ELR (cell line): ENCODE measurements around the gene PHACTR1.
A peak's percentile ranks its signal among the peaks of the same experiment; 100 is the strongest.
"Not testable (repeated sequence)": the region's sequence is repeated elsewhere in the genome, so short reads cannot be mapped to it uniquely, and the experiment has no call there.

Experiments used
- DNase-seq: peaks from one replicate; pipeline ENCODE4 v3.0.0-alpha.2; 2015; ENCODE audit warnings: low read depth

The PHACTR1 gene

GRCh38 chr6:13307508-13307995 is 591.0 kb downstream of the PHACTR1 start:
- peak; percentile 92 for DNase-seq

DNA sequence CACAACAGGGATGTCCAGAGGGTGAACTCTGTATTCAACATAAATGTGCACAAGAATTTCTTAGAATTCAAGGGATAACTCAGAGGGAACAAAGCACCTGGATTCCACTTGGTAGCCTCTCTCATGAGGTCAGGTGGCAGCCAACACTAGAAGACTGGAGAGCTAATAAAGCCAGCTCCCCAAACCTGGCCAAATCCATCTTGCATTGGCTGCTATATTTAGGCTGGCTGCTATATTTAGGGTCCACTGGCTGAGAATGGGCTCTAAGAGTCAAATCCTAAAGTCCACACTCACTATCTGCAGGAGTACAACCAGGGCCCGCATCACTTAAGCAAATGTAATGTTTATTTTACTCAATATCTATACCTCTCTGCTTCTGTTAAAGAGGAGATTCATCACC is 591.8 kb downstream of the PHACTR1 start:
- DNase-seq: no peak

DNA sequence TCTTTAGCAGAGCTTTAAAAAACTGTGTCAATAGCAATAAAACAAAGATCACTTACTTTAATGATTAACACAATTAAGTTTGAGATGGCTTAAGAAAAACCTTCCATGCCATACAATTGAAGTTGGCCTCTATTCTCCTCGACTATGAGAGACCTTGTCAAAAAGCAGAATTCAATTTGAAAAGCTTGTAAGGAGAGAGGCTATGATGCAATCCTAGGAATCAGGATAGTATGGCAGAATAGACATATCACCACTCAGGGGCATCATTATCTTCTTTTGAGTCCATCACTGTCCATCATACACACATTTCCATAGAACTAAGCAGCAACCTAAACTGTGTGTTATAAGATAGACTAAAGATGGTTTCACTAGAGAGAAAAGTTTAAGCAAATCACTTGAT is 594.6 kb downstream of the PHACTR1 start:
- no peak for DNase-seq

- DNase-seq: no peak
Measured at GRCh38 chr6:13314806-13315205, 598.2 kb downstream of the PHACTR1 start.

- DNase-seq: no peak
Measured at GRCh38 chr6:13315896-13316295, 599.3 kb downstream of the PHACTR1 start.

- DNase-seq: no peak
Measured at GRCh38 chr6:13318821-13319220, 602.3 kb downstream of the PHACTR1 start.

GRCh38 chr6:13319891-13320564 is 603.5 kb downstream of the PHACTR1 start:
- no peak for DNase-seq

- DNase-seq: not testable (repeated sequence)
Measured at GRCh38 chr6:13326031-13326586, 609.5 kb downstream of the PHACTR1 start.

GRCh38 chr6:13327691-13328075 is 611.1 kb downstream of the PHACTR1 start:
- DNase-seq: peak; percentile 34

- DNase-seq: peak; percentile 92
Measured at GRCh38 chr6:13328076-13328874, 611.7 kb downstream of the PHACTR1 start, which contains the start of gene TBC1D7. TBC1D7 (minus strand) TSS chr6:13328537; CDS start chr6:13326898, 1,639 bp downstream.

DNA sequence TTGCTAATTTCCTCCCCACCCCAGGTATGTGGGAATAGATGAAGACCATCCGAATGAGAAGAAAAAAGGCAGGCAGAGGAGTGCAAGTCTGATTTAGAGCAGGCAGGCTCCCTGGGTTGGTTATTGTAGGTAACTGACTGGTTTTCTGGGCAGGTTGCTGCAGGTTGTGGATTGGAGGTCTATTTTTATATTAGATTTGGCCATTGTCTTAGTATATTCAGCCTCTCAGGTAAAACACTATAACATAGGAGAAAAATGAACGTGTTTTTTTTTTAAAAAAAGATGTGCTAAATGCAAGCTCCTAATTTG is 612.3 kb downstream of the PHACTR1 start:
- DNase-seq: no peak

DNA sequence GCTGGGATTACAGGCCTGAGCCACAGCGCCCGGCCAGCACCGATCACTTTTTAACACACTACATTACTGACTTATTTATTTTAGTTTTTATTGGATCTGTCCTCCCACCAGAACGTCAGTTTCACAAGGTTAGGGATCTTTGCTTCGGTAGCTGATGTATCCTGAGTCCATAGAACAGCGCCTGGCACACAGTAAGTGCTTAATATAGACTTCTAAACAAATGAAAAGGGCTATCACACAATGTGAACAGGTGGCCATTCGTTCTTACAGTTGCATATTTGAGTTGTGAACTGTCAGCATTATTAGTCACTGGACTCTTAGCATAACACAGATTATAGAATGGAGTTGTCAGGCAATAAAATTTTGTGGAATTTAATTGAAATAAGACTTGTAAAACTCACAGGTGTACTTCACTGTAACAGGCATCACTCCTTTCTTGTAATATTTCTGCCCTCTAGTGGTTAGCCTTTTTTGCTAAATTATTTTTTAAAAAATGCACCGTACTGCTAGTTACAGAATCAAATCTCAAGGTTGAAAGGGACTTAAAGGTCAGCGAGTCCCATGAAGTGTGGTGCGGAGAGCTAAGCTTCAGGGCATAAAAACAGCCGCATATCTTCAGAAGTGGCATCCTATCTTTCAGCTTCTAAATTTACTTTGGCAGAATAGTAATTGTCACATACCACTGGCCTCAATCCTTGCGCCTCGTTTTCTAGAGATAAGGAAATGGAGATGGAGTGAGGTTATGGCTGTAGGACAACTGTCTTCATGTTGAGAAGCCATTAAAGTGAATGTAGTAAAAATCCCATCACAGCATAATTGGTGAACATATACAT is 615.2 kb downstream of the PHACTR1 start:
- DNase-seq: peak; percentile 64

DNA sequence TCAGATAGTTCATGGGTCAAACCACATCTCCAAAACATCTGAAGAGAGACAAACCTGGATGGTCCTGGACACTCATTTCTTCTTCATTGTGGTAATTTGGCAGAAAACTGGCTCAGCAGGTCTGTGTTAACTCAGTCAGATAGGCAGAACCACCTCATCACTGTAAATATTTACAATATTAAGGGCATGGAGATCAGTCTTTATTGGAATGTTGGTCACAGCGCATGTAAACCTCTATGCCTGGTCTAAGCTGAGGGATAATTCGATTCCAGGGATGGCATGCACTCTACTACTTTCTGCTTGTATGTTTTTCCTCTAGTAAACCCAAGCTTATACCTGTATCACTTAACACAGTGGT is 615.8 kb downstream of the PHACTR1 start:
- no peak for DNase-seq

DNA sequence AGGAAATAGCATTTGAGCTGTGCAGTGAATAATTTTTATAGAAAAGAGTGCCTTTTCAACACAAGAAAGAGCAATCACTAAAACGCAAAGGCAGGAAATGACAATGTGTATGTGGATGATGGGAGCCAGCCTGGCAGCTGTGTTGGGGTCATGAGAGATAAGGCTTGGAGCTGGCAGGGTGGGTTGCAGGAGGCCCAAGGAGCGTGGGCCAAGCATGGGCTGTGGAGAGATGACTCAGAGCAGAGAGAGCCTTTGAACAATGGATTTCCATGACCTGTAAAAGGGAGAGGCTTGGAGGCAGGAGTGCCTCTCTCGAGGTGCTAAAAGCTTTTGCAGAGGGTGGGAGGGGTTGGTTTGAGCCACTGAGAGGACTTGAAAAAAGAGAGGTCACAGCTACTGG is 618.4 kb downstream of the PHACTR1 start:
- DNase-seq: peak; percentile 6

GRCh38 chr6:13336553-13336952 is 620.0 kb downstream of the PHACTR1 start:
- peak; percentile 78 for DNase-seq

DNA sequence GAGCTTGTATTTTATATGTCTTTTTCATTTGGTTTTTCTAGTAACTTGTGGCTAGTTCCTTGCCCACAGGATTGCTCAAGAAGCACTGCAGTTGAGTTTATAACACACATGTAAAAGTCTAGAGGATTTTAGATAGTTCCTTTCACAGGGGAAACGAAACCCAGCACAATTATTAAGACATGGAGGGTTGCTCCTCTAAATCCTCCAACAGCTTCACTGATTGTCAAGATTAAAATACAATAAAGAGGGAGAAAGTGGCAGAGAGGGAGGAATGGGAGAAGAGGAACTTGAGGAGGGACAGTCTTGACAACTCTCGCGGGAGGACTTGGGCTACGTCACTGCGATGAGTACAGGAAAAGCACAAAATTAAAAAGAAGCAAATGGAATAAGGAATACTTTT is 621.5 kb downstream of the PHACTR1 start:
- no peak for DNase-seq
